CD4-positive, alpha-beta T cell treated with Interleukin-12 subunit alpha and Interleukin-12 subunit beta, for 1 hour (primary cell): ENCODE measurements around the gene SERINC5.

ENCODE experiments used
- DNase-seq: peaks from one replicate; pipeline ENCODE4 v3.0.0-alpha.2; 2020

The SERINC5 gene

GRCh38 chr5:80251636-80252035, 4.2 kb downstream of the SERINC5 start:
- no peak for DNase-seq

- DNase-seq = no peak
Observed at GRCh38 chr5:80250801-80251200, 5.0 kb downstream of the SERINC5 start.

DNA sequence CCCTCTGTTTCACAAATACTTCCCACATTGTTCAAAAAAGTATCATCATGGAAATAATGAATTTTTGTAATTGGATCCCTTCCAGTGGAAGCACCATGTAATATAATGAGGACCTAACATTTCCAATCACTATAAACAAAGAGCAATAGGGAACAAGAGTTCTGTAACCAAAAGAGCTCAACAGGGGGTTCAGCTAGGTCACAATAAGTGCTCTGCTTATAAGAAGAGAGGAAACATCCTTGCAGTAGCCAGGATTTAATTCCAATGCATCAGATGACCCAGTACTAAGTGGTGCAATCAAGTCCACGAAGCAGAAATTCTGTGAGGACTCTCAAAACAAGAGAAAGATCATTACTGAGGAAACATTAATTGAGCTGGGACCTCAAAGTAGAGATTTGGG, 5.9 kb downstream of the SERINC5 start:
- no peak for DNase-seq

- DNase-seq = no peak
Observed at GRCh38 chr5:80248378-80248777, 7.5 kb downstream of the SERINC5 start.

DNA sequence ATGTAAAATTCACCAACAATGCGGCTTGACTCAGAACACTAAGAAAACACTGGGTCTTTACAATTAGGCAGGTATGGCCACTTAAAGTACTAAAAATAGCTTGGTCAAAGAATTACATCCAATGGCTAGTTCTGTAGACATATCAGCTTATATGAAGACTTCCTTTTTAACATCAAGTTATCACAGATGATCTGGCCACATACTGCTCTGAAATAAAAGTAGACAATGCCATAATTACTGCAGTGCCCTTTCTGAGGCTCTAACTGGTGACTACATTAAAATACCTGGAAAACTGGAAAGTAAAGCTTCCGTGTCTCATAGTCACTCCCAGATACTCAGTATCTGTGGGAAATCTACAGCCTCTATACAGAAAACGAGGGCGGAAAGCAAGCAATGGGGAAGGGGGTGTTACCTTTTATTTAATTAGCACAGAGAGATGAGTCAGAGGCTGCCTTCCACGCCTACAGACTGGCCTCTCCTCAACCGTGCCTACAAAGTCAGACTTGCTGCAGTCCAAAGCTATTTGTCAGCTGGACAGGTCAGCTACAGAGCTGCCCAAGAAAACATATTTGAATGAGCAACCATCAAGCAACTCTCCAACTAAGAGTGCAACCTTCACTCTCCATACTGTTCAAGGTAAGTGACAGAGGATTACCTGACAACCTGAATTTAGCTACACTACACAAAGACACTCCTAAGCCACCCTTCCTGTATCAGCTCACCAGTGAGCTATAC, 8.7 kb downstream of the SERINC5 start:
- DNase-seq = peak; percentile 50

DNA sequence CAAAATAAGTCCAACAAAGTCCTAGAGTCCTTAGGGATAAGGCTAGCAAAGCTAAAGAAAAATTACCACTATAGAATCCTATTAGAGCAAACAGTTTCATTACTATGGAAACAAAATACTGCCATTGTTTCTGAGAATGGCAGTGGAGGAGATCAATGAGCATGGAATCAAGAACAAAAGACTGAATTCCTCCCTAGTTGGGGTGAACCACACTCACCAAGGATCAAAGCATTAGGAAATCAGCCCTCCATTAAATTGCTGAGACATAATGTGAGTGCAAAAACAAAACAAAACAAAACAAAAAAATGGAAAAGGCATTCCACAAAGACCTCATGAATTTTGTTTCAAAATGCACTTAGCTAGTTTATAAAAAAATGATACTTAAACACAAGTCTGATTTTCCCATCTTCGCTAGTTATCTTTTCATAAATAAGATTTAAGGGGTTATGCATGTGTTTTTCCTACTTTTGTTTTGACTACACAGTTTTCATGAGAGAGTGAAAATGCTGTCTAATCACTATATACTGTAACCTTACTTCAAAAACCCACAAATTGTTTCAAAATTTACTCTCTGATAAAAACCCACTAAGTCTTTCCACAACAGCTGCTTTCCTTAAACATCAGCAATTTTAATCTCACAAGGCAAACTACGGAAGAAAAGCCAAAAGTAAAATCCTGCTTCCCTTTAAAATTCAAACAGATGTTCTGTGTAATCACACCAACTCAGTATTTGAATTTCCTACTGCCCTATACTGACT, 9.7 kb downstream of the SERINC5 start:
- DNase-seq = no peak

DNA sequence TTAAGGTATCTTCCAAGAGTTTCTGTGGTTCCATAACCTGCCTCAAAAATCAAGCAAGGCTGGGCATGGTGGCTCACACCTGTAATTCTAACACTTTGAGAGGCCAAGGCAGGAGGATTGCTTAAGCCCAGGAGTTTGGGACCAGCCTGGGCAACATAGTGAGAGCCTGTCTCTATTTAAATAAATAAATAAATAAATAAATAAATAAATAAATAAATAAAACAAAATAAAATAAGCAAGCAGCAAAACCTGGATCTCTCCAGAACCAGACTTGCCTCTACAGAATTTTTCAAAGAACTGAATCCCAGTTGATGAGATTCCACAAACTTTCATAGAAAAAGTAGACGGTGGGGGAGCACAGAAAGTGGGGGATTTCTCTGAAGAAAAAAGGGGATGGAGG, 12.3 kb downstream of the SERINC5 start:
- no peak for DNase-seq

DNA sequence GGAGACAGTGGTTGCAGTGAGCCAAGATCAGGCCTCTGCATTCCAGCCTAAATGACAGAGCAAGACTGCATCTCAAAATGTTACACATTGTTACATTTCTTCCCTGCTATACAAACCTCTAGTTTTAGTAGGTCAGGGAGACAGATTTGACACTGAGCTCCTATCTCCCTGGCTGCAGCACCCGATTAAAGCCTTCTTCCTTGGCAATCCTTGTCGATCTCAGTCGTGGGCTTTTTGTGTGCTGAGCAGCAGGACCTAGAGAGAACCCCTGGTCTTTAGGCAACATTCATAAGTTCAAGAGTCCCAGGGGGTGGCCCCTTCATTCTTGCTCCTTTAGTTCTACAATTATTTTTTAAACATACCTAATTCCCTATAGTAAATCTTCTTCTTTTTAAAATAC, 13.0 kb downstream of the SERINC5 start:
- DNase-seq = no peak

- DNase-seq = no peak
Observed at GRCh38 chr5:80240368-80240986, 15.4 kb downstream of the SERINC5 start.

DNA sequence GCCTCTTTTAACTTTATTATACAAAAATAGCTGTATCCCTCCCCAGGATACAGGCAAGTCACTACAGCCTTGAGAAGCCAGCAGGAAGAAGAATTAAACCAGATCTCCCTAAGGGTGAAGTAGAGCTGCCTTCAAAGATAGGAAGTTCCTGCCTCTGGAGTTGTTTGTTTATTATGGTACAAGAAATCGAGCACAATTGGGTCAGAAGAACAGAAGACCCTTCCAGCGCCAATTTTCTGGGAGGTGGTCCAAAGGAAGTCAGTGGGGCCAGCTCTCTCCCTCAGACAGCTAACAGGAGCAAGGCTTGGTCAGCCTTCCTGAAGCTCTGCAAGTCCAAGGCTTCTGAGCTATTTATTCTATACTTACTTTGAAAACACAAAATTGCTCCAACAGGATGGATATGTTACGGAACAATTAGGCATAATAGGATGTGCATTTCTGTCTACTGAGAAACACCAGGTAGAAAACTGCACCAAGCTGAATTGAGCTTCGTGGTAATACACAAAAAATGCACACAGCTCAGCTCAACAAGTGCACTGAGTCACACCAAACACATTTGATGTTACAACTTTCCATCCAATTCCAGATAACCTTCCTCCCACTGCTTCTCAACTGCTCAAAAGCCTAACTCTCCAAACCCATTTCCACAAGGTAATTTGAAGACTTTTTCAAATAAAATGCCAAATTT, 16.0 kb downstream of the SERINC5 start:
- no peak for DNase-seq

- no peak for DNase-seq
Observed at GRCh38 chr5:80238778-80239679, 16.8 kb downstream of the SERINC5 start.

DNA sequence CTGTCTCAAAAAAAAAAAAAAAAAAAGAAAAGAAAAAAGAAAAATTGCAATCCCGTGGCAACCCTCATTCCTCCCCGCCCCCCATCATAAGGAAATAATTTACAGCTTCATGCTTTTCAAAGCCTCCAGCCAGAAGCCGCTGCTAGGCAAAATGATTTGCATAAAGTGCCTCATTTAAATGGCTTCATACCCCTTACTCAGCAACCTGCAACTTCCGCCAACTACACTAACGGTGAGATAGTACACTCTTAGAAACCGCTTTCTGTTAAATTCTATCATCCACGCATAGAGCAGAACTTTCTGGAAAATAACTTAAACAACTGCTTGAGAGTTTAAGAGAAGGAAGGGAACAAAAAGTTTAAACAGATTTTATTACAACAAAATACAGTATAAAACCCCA, 17.8 kb downstream of the SERINC5 start:
- peak; percentile 45 for DNase-seq

GRCh38 chr5:80237243-80237642, 18.6 kb downstream of the SERINC5 start:
- DNase-seq = no peak

GRCh38 chr5:80234116-80234948, 21.5 kb downstream of the SERINC5 start:
- no peak for DNase-seq

DNA sequence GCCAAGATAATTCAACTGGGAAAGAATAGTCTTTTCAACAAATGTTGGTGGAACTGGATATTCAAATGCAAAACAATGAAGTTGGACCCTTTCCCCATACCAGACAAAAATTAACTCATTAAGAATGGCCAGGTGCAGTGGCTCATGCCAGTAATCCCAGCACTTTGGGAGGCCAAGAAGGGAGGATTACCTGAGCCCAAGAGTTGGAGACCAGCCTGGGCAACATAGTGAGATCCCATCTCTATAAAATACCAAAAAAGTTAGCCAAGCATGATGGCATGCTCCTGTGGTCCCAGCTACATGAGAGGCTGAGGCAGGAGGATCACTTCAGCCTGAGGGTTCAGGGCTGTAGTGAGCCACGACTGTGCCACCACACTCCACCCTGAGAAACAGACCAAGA, 24.2 kb downstream of the SERINC5 start:
- DNase-seq = no peak

DNA sequence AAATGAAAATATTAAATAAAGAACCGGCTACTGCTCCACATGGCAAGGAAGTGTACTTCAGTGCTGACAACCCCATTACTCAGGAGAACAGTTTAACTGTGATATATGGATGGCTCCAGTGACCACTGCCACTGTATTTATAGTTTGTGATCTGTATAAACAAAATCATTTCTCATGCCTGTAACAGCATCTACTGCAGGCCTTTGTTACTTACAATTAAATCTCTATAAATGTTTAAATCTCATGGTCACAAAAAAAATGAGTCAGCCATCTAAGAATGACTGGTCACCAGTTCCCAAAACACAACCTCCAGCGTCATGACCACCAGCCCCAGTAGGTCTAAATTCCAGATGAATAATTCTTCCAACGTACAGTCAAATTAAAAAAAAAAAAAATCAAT, 24.6 kb downstream of the SERINC5 start:
- DNase-seq = no peak

- no peak for DNase-seq
Observed at GRCh38 chr5:80230269-80230992, 25.4 kb downstream of the SERINC5 start.

GRCh38 chr5:80229902-80230255, 26.0 kb downstream of the SERINC5 start:
- DNase-seq = no peak

- no peak for DNase-seq
Observed at GRCh38 chr5:80227979-80228596, 27.8 kb downstream of the SERINC5 start.

- no peak for DNase-seq
Observed at GRCh38 chr5:80225934-80226326, 29.9 kb downstream of the SERINC5 start.
